ENCODE data around the gene LAMB3.
"Not testable (repeated sequence)": the region's sequence is repeated elsewhere in the genome, so short reads cannot be mapped to it uniquely, and the experiment has no call there.

LAMB3 gene

DNA sequence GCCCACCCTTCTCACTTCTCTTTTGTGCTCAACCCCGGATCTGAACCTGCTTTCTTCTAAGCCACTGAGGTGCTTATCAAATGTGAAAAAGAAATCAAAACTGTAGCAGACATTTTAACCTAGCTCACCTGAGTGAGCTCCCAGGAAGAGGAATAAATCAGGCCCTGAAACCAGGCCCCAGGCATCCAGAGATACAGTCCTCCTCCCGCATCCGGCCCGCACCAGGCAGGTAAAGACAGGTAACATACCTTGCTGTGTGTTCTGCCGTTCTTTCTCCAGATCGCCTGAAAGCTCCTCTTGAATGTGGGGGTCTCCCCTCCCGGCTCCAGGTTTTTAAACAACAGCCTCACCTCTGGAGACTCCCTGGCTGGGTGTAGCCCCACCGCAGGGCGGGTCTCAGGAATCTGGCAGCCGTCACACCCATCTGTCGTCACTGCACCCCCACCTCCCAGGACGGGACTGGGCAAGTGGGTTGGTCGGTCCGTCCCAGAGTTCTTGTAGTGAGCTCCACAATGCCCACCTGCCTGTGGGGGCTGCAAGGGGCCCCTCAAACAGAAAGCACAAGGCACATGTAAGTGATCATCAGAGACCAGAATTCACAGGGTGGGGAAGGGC is at the start of gene LAMB3:
Gene LAMB3, minus strand, starts transcription at position 305 of the 615 bp plus-strand sequence. CDS start 1,481 bp downstream, outside the sequence.
- no peak for DNase-seq

DNA sequence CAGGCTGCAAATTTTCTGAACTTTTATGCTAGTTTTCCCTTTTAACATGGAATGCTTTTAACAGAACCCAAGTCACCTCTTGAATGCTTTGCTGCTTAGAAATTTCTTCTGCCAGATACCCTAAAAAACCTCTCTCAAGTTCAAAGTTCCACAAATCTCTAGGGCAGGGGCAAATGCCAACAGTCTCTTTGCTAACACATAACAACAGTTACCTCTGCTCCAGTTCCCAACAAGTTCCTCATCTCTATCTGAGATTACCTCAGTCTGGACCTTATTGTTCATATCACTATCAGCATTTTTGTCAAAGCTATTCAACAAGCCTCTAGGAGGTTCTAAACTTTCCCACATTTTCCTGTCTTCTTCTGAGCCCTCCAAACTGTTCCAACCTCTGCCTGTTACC is 48.5 kb upstream of the LAMB3 start:
- not testable (repeated sequence) for DNase-seq

- DNase-seq = no peak
Observed at GRCh38 chr1:209697126-209697525, 44.9 kb upstream of the LAMB3 start.

- no peak for DNase-seq
Observed at GRCh38 chr1:209696673-209697072, 44.4 kb upstream of the LAMB3 start.

GRCh38 chr1:209692745-209693504 is 40.7 kb upstream of the LAMB3 start:
- DNase-seq = peak; percentile 81 to 85

GRCh38 chr1:209692296-209692695 is 40.1 kb upstream of the LAMB3 start:
- DNase-seq = no peak

- DNase-seq = no peak
Observed at GRCh38 chr1:209691237-209691636, 39.0 kb upstream of the LAMB3 start.

DNA sequence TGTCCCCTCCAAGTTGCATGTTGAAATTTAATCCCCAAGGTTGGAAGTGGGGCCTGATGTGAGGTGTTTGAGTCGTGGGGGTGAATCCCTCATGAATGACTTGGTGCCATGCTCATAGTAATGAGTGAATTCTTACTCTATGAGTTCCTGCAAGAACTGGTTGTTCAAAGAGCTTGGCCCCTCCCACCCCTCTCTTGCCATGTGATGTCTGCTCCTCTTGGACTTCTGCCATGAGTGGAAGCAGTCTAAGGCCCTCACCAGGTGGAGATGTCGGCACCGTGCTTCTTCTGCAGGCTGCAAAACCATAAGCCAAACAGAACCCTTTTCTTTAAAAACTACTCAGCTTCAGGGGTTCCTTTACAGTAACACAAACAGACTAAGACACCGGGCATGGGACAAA is 37.3 kb upstream of the LAMB3 start:
- DNase-seq = no peak

GRCh38 chr1:209688746-209689234 is 36.6 kb upstream of the LAMB3 start:
- no peak for DNase-seq

GRCh38 chr1:209686322-209686721 is 34.1 kb upstream of the LAMB3 start:
- DNase-seq = no peak

DNA sequence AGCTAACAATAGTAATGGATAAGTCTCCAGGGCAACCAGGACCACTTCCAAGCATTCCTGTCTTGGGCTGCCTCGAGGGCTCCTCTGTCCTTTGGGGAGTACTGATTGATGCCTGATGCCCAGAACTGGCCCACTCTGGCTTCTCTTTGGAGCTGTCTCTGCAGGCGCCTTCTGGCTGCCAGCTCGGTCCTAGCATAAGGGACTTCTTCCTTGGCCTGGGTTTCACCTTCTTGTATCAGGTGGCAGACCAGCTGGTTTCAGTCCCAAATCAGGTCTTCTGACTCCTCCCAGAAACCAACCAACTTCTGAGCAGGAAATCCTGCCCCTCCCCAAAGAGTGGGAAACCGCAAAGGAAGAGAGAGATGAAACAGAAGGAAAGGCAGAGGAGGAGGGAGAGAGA is 33.6 kb upstream of the LAMB3 start:
- DNase-seq = no peak

GRCh38 chr1:209678981-209679539 is 26.8 kb upstream of the LAMB3 start:
- no peak for DNase-seq

DNA sequence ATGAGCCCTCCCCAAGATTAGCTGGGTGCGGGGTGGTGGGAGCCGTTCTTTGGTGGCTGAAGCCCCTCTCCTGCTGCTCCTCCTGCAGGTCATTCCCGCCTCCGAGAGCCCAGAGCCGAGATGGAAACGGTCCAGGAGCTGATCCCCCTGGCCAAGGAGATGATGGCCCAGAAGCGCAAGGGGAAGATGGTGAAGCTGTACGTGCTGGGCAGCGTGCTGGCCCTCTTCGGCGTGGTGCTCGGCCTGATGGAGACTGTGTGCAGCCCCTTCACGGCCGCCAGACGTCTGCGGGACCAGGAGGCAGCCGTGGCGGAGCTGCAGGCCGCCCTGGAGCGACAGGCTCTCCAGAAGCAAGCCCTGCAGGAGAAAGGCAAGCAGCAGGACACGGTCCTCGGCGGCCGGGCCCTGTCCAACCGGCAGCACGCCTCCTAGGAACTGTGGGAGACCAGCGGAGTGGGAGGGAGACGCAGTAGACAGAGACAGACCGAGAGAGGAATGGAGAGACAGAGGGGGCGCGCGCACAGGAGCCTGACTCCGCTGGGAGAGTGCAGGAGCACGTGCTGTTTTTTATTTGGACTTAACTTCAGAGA is 23.4 kb upstream of the LAMB3 start:
- DNase-seq = peak in 1 of 2 experiments; percentile 42

DNA sequence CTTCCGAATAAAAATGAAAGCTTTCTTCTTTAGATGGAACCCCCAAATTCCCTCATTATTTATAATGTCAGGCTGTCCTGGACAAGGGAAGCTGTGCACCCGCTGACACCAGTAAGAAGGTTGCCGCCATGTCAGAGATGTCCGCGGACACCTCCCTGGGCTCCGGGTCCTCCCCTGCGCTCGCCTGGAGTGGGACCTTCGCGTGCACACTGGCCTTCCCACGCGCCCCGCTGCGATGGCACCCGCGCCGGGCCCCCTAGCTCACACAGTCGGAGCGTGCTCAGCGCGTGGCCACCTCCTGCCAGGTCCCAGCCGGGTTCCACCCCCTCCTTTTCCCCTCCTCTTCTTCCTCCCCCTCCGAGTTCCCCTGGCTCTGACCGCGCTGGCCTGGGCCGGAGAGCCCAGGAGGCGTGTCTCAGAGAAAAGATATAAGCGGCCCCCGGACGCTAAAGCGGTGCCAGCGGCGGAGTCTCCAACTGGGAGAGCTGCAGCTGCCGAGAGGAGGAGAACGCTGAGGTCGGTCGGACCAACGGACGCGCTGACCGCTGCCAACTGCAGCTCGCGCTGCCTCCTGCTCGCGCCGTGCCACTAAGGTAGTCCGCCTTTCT is 22.8 kb upstream of the LAMB3 start, which contains the start of gene G0S2:
Gene G0S2, plus strand, starts transcription at position 456 of the 608 bp plus-strand sequence. CDS start 273 bp downstream, outside the sequence.
- peak; percentile 51 to 62 for DNase-seq

GRCh38 chr1:209673631-209674417 is 21.6 kb upstream of the LAMB3 start:
- no peak for DNase-seq

GRCh38 chr1:209672705-209673630 is 20.7 kb upstream of the LAMB3 start:
- DNase-seq = peak in 1 of 2 experiments; percentile 37

DNA sequence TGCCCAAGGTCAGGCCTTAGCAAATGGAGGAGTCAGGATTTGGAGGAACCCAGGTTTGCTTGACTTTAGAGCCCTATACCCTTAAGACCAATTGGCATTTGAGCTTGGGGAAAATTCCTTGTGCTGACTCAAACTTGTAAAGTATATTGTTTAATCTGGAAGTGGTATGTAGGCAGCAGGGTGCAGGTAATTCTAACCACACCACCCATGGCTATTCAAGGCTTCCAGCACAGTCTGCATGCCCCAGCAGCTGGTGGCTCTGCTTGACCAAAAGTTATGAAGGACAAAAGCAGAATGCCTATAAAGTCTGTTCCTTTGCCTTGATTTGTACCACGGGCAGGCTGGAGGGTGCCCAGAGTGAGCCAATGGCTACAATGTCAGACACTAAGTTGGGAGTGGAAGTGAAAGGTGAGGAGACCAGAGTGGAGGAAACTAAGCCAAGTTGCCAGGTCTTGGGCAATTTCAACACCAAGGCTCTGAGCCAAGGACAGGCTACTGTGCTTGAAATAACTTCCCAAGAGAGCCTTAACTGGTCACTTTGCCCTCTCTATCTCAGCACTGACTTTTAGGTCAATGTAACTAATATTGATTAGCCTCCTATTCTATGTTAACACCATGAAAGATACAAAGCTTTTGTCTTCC is 18.3 kb upstream of the LAMB3 start:
- DNase-seq = no peak

- no peak for DNase-seq
Observed at GRCh38 chr1:209667708-209668107, 15.5 kb upstream of the LAMB3 start.

DNA sequence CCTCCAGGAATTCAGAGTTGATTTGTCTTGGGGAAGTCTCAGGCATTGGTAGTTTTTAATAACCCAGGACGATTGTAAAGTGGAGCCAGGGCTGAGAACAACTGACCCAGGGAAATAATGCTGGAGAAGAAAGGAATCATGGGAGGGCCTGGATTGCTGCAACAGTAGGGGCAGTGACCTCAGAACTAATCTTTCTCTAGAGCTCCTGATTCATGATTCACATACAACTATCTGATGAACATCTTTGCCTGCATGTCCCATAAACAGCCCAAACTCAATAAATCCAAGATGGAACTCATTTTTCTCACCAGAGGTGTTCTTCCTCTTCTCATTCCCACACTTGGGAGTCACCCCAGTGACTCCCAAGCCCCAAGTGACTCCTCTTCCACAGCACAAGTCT is 14.9 kb upstream of the LAMB3 start:
- no peak for DNase-seq

GRCh38 chr1:209662879-209663327 is 10.7 kb upstream of the LAMB3 start:
- no peak for DNase-seq
